ENCODE measurements around the gene ESAM.

The ESAM gene

GRCh38 chr11:124801014-124801413 lies 38.9 kb upstream of the ESAM start:
- Histone ChIP-seq H3K9me2 (replicated peaks; ENCODE audit: insufficient read depth, low read length) (no peaks in the 10 kb centered on the region), H3K4me2 (ENCODE audit: low read depth, low read length) (peak overlapping the region; percentile 60), H3K9ac (ENCODE audit: low read length) (peak overlapping the region; percentile 83; the same call in 1 of the 2 replicates), H3K4me3 (ENCODE audit: low read length) (peak overlapping the region; percentile 89), H3K4me1 (ENCODE audit: low read length) (peaks cover 18% of the 10 kb centered on the region), H2AFZ (ENCODE audit: low read length) (peak overlapping the region; percentile 88), H3K27me3 (replicated peaks; ENCODE audit: insufficient read depth, low read length) (no peaks in the 10 kb centered on the region), H3K79me2 (ENCODE audit: low read length) (peaks cover 38% of the 10 kb centered on the region), H3K9me3 (replicated peaks; ENCODE audit: insufficient read depth, low read length) (no peaks in the 10 kb centered on the region), H3F3A (ENCODE audit: insufficient read depth, low read length) (peaks cover 14% of the 10 kb centered on the region), H3K27ac (ENCODE audit: low read length) (no peak overlapping the region), H3K36me3 (replicated peaks; ENCODE audit: insufficient read depth, low read length) (no peaks in the 10 kb centered on the region), H4K20me1 (ENCODE audit: insufficient read depth, low read length) (no peaks in the 10 kb centered on the region)
- TF ChIP-seq CTCF (IDR thresholded peaks at IDR 0.05; ENCODE audit: low read length) (no peak), EZH2 (optimal IDR thresholded peaks at IDR 0.05; ENCODE audit: low read depth, low read length) (no peak), EZH2phosphoT487 (IDR thresholded peaks at IDR 0.05; ENCODE audit: low read length) (no peak)
- no peak for DNase-seq

- Histone ChIP-seq H4K20me1 (ENCODE audit: insufficient read depth, low read length) (no peaks in the 10 kb centered on the region), H3K79me2 (ENCODE audit: low read length) (peaks cover 44% of the 10 kb centered on the region), H3K27ac (ENCODE audit: low read length) (peak within 1 kb of the TSS; percentile 67), H3K27me3 (replicated peaks; ENCODE audit: insufficient read depth, low read length) (no peaks in the 10 kb centered on the region), H3K4me2 (ENCODE audit: low read depth, low read length) (peak within 1 kb of the TSS; percentile 77), H3K4me3 (ENCODE audit: low read length) (peak within 1 kb of the TSS; percentile 89), H3F3A (ENCODE audit: insufficient read depth, low read length) (peaks cover 14% of the 10 kb centered on the region), H3K4me1 (ENCODE audit: low read length) (peaks cover 18% of the 10 kb centered on the region), H3K9me2 (replicated peaks; ENCODE audit: insufficient read depth, low read length) (no peaks in the 10 kb centered on the region), H3K36me3 (replicated peaks; ENCODE audit: insufficient read depth, low read length) (no peaks in the 10 kb centered on the region), H2AFZ (ENCODE audit: low read length) (peak within 1 kb of the TSS; percentile 88), H3K9ac (ENCODE audit: low read length) (peak within 1 kb of the TSS; percentile 83), H3K9me3 (replicated peaks; ENCODE audit: insufficient read depth, low read length) (no peaks in the 10 kb centered on the region)
- TF ChIP-seq EZH2phosphoT487 (IDR thresholded peaks at IDR 0.05; ENCODE audit: low read length) (no peak), CTCF (IDR thresholded peaks at IDR 0.05; ENCODE audit: low read length) (0 out of 2 replicates have a peak, but pooled peaks have one; percentile 6), EZH2 (optimal IDR thresholded peaks at IDR 0.05; ENCODE audit: low read depth, low read length) (no peak)
- DNase-seq, result peak; percentile 78
Measured at GRCh38 chr11:124800226-124800929, 38.3 kb upstream of the ESAM start, which contains the start of gene MSANTD2. Gene MSANTD2, minus strand, starts transcription at chr11:124800406. Its CDS starts 26 bp downstream, at chr11:124800380.

- peaks cover 50% of the 10 kb centered on the region for H3K79me2 ChIP-seq (ENCODE audit: low read length)
- TF ChIP-seq EZH2 (optimal IDR thresholded peaks at IDR 0.05; ENCODE audit: low read depth, low read length) (no peak), EZH2phosphoT487 (IDR thresholded peaks at IDR 0.05; ENCODE audit: low read length) (no peak), CTCF (IDR thresholded peaks at IDR 0.05; ENCODE audit: low read length) (no peak)
- H3K9me3 ChIP-seq (replicated peaks; ENCODE audit: insufficient read depth, low read length), result no peaks in the 10 kb centered on the region
- H3F3A ChIP-seq (ENCODE audit: insufficient read depth, low read length), result peaks cover 14% of the 10 kb centered on the region
- H3K27me3 ChIP-seq (replicated peaks; ENCODE audit: insufficient read depth, low read length), result no peaks in the 10 kb centered on the region
- peak overlapping the region; percentile 83 for H3K9ac ChIP-seq (ENCODE audit: low read length)
- peaks cover 18% of the 10 kb centered on the region for H3K4me1 ChIP-seq (ENCODE audit: low read length)
- no peaks in the 10 kb centered on the region for H3K9me2 ChIP-seq (replicated peaks; ENCODE audit: insufficient read depth, low read length)
- no peaks in the 10 kb centered on the region for H4K20me1 ChIP-seq (ENCODE audit: insufficient read depth, low read length)
- H3K4me3 ChIP-seq (ENCODE audit: low read length), result peak overlapping the region; percentile 89
- peak; percentile 28 for DNase-seq
- H3K4me2 ChIP-seq (ENCODE audit: low read depth, low read length), result peak overlapping the region; percentile 77
- H3K27ac ChIP-seq (ENCODE audit: low read length), result peak overlapping the region; percentile 67; the same call in 1 of the 2 replicates
- H2AFZ ChIP-seq (ENCODE audit: low read length), result peak overlapping the region; percentile 88
- no peaks in the 10 kb centered on the region for H3K36me3 ChIP-seq (replicated peaks; ENCODE audit: insufficient read depth, low read length)
Measured at GRCh38 chr11:124799348-124800225, 37.5 kb upstream of the ESAM start.

Data from MM.1S (cell line).